HG03039 (cell line): ENCODE results near the gene WNT6.

ENCODE experiments used
- ATAC-seq: cut with Tn5 transposase; IDR thresholded peaks from one replicate; pipeline ENCODE4 v1.9.1; 2021; ENCODE audit warnings: mild to moderate bottlenecking, moderate library complexity; ENCODE audit not compliant: unreplicated experiment

WNT6 gene

GRCh38 chr2:218856896-218857243 is 2.7 kb upstream of the WNT6 start:
- ATAC-seq = no peak

- no peak for ATAC-seq
These were observed 2.1 kb upstream of the WNT6 start for GRCh38 chr2:218857371-218858137.

GRCh38 chr2:218858138-218858445 is 1.5 kb upstream of the WNT6 start:
- no peak for ATAC-seq

DNA sequence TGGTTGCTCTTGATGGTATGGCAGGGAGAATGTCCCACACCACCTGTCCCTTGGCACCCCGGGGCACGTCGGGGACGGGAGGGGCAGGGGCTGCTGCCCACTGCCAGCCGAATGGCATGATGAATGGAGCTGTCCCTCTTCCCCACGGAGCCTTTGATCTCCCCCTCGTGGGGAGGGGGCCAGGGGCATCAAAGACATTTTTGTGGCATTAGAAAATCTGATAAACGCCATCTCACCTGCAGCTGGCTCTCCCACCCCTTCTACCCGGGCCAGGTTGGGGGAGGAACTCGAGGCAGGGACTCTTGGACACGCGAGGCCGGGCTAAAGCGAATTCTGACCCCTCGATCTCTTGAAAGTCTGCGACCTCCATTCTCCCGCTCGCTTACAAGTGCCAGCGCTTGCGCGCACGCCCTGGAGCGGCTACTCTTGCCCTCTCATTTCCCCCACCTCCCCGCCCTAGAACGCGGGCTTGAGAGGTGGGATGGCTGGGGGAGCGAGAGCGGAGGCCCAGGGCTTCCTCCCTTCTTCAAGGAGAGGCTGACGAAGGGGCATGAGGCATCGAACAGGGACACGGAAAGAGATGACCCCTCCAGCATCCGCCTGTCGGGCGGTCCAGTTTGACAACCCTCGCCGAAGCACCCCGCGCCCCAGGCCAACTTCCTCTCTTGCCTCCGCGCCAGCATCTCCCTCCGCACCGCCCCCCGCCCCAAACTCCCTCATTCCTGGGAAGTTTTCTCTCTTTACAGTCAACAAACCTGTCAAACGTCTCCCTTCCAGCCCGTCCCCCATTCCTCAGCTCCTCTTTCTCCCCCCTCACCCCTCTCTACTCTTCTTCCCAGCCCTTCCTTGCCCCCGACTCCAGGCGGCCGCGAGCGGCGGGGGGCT is 692 bp upstream of the WNT6 start:
- ATAC-seq = no peak

DNA sequence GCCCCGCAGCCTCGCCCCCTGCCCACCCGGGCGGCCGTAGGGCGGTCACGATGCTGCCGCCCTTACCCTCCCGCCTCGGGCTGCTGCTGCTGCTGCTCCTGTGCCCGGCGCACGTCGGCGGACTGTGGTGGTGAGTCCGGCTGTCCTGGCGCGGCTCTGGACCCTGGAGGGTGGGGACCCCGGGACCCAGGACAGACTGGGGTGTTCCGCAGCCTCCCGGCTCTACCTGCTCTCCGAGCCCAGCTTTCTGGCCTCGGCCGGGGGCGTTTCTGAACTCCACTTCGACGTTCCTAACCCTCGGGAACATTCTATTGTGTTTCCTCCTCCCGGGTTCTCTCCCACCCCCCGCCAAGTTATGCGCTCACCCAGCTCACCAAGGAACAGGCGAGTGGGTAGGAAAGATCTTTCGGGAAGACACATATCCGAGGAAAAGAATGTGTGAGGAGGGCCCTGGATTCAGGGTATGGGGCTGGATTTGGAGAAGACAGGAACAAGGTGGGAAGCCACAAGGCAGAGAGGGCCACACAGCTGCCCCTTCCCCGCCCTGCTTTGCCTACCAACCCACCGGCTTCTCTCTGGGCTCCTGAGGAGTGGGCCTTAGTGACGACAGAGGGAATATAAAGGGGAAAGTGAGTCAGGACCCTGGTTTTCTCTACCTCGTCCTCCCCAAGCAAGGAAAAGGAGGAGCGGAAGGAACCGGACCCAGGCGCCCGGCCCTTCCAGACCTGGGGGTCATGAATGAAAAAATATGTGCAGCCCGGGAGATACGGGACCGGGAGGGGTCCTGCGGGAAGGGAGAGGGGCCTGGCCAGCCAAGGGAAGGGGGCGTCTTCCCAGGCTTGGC is 605 bp downstream of the WNT6 start:
- no peak for ATAC-seq

DNA sequence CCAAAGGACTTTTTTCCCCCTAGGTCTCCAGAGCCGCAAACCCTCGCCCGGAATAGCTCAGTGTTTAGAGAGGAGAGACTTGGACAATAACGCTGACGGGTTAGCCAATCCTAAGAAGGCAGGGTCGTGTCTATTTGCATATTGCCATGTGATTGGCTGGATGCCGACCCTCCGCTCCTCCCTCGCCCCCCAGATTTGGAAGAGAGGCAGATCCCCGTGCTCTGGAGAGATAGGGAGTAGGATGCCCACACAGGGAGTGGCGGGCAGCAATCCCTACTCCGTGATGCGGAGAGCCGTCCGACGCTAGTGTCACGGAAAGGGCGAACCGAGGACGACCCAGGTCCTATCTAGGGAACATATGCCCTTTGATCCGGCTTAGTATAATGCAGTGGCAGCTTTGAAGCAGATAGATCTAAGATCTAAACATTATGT is 1.4 kb downstream of the WNT6 start:
- no peak for ATAC-seq

DNA sequence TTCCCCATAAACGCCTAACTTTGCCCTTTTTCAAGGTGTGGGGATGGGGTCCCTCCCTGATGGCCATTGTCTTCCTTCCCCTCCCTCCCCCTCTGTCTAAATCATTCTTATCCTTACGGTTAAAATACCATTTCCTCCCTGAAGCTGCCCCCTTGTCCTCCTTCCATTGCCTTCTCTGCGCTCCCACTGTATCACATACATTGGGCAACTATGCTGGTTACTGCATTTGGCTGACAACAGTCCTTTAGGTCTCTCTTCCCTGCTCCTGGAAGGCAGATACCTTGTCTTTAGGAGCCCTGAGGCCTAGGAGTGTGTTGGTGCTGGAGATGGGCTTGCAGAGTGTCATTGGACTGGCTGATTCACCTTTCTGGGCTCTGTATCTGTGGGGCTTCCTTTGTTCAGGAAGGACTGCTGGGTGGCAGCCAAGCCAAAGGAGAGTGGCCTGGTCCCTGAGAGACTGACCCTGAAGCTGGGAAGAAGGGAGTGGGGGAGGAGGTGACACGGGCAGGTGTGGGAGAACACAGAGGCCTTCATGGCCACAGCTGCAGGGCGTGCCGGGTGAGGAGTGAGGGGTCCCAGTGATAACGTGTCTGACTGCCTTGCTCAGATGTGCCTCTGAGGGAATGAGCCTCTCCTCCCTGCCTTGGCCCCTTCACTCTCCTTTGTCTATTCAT is 2.2 kb downstream of the WNT6 start:
- ATAC-seq = no peak

DNA sequence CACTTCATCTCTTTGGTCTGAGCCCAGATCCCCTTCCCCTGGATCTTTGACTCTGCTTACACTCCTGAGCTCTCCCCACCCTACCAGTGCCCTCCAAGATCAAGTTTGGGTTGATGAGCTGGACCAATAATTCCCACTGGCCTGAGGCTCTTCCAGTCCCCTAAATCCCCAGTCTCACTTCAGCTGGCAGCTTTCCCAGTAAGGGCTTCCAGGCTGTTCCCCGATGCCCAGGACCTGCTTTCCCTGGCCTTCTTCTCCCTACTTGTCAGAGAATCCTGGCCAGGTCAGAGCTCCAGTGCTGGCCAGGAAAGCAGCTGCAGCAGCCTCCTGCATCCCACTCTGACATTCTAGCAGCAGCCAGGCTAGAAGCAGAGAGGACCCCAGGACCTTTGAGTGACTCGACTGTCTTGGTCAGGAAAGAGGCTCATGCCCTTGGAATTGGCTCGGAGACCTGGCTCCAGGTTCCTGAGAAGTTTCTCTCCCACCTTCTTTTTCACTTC is 3.5 kb downstream of the WNT6 start:
- no peak for ATAC-seq

GRCh38 chr2:218865396-218865795 is 5.8 kb downstream of the WNT6 start:
- no peak for ATAC-seq

- no peak for ATAC-seq
These were observed 6.4 kb downstream of the WNT6 start for GRCh38 chr2:218865999-218866398.

DNA sequence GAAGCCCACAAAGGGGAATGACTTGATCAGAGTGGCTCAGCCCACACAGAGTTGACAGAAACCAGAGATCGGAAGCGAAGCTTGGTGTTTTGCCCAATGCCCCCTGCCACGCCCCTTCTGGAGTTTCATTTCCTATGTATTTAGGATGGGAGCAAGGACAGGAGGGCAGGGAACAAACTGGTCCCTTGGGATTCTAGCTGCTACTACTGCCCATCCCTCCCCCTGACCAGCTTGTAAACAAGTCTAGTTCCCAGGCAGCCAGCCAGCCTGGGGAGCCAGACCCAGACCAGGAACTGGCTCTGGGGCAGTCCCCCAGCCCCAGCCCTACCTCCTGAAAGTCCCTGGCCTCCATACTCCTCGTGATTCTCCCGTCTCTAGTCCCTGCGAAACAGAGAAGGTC is 8.3 kb downstream of the WNT6 start:
- no peak for ATAC-seq

DNA sequence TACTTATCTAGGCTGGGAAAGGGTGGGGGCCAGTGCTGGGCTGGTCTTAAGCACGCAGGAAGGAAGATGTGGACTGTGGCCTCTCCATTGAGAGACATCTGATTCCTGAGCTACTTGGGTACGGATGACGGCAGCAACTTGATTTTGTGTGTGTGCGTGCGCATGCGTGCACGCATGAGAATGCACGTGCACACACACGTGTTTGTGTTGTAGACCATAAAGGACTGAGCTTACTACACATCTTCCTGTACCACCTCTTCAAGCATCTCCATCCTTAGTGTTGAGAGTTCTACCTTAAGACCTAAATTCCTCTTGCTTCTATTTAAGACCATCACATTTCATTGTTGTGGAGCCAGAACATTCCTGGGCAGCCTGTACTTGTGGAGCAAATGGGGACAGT is 9.5 kb downstream of the WNT6 start:
- no peak for ATAC-seq

- no peak for ATAC-seq
These were observed 11.4 kb downstream of the WNT6 start for GRCh38 chr2:218870984-218871344.

- no peak for ATAC-seq
These were observed 12.0 kb downstream of the WNT6 start for GRCh38 chr2:218871345-218872302.

GRCh38 chr2:218872645-218873358 is 13.2 kb downstream of the WNT6 start:
- ATAC-seq = no peak

GRCh38 chr2:218873359-218874194 is 14.0 kb downstream of the WNT6 start:
- ATAC-seq = no peak

GRCh38 chr2:218875692-218876246 is 16.2 kb downstream of the WNT6 start:
- no peak for ATAC-seq
